ENCODE results near the gene PYGM.

DNA sequence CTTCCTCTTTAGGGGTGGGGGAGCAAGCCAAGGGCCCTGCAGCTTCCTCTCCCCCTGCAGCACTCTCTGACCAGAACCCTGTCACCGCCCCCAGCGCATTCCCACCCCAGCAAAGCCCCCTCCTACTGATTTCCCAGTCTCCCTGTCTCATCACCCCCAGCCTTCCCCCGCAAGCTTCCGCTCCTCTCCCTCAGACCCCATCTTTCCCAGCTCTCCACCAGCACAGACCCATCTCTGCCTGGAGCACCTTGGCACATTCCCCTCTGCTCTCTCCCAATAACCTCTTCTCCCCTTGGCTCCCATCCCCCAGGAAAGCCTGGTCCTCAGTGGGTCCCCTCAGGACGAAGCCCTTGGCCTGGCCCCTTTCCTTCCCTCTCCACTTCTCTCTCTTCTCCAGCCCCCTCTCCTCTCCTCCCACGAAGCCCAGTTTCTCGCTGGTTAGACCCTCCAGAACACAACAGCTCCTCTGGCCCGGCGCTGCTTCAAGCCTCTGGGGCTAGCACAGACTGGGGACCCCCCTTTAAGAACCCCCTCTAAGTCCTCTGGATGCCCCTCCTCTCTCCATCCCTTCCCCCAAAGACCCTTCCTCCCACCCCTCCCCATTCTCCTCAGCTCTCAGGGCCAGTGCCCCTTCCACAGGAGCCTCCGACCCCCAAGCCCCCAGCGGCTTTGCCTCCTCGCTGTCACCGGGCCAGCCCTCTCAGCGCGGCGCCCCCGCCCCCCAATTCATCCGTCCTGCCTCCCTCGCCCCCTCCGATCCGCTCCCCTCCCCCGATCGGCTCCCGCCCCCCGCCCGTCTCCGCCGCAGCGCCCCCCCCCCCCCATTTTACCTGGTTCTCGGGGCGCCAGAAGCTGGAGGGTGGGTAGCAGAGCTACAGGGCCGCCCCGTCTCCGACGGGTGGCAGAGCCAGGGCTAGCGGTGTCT lies 37.4 kb downstream of the PYGM start:
- TF ChIP-seq, protein P1, sequence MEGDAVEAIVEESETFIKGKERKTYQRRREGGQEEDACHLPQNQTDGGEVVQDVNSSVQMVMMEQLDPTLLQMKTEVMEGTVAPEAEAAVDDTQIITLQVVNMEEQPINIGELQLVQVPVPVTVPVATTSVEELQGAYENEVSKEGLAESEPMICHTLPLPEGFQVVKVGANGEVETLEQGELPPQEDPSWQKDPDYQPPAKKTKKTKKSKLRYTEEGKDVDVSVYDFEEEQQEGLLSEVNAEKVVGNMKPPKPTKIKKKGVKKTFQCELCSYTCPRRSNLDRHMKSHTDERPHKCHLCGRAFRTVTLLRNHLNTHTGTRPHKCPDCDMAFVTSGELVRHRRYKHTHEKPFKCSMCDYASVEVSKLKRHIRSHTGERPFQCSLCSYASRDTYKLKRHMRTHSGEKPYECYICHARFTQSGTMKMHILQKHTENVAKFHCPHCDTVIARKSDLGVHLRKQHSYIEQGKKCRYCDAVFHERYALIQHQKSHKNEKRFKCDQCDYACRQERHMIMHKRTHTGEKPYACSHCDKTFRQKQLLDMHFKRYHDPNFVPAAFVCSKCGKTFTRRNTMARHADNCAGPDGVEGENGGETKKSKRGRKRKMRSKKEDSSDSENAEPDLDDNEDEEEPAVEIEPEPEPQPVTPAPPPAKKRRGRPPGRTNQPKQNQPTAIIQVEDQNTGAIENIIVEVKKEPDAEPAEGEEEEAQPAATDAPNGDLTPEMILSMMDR (IDR thresholded peaks at IDR 0.05): no peak
- no peak for TF ChIP-seq POLR2A (IDR thresholded peaks at IDR 0.05)

Data from testis (tissue), 2 donors.